ENCODE results near the gene MEAF6.

DNA sequence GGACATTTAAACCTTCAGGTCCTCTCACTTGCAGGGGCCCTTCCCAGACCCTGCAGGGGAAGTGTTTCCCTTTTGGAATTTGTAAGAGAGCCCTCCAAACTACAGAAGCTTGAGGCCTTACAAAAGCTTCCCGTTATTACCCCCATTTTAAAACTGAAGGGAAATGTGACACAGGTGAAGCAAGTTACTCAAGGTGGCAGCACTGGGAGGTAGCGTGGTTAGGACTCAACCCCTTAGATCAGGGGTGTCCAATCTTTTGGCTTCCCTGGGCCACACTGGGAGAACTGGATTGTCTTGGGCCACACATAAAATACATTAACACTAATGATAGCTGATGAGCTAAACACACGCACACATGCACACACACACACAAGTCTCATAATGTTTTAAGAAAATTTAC lies 56.0 kb downstream of the MEAF6 start:
- TF ChIP-seq TARDBP (IDR thresholded peaks at IDR 0.05), result no peak
- TF ChIP-seq SP1 (IDR thresholded peaks at IDR 0.05), result no peak
- TF ChIP-seq, protein P1, sequence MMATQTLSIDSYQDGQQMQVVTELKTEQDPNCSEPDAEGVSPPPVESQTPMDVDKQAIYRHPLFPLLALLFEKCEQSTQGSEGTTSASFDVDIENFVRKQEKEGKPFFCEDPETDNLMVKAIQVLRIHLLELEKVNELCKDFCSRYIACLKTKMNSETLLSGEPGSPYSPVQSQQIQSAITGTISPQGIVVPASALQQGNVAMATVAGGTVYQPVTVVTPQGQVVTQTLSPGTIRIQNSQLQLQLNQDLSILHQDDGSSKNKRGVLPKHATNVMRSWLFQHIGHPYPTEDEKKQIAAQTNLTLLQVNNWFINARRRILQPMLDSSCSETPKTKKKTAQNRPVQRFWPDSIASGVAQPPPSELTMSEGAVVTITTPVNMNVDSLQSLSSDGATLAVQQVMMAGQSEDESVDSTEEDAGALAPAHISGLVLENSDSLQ (IDR thresholded peaks at IDR 0.05), result no peak
- TF ChIP-seq BHLHE40 (IDR thresholded peaks at IDR 0.05; ENCODE audit: borderline replicate concordance), result no peak
- TF ChIP-seq FOXK2 (IDR thresholded peaks at IDR 0.05), result no peak
- no peak for TF ChIP-seq SUZ12 (IDR thresholded peaks at IDR 0.05)
- no peak for TF ChIP-seq FOXA1 (IDR thresholded peaks at IDR 0.05)
